GM19351 (cell line): ENCODE measurements around the gene BOK.

Experiments used
- ATAC-seq: cut with Tn5 transposase; IDR thresholded peaks from one replicate; pipeline ENCODE4 v1.9.1; 2021; ENCODE audit warnings: mild to moderate bottlenecking, moderate library complexity; ENCODE audit not compliant: unreplicated experiment

The BOK gene

DNA sequence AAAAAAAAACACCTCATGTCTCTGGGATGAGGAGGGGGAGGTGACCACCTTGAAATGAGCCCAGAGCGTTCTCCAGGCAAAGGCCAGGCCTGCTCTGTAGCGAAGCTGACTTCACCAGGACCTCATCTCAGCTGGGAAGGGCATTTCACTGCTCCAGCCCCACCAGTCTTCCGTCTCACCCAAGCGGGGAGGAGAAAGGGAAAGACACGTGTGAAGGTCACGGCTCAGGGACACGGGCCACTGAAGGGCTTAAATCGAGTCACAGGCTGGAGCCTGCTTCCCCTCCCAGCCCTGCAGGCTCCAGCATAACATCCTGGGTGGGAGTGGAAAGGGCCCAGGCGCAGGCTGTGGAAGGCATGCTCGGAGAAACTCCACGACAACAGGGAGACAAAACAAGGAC, 60.3 kb downstream of the BOK start:
- no peak for ATAC-seq

DNA sequence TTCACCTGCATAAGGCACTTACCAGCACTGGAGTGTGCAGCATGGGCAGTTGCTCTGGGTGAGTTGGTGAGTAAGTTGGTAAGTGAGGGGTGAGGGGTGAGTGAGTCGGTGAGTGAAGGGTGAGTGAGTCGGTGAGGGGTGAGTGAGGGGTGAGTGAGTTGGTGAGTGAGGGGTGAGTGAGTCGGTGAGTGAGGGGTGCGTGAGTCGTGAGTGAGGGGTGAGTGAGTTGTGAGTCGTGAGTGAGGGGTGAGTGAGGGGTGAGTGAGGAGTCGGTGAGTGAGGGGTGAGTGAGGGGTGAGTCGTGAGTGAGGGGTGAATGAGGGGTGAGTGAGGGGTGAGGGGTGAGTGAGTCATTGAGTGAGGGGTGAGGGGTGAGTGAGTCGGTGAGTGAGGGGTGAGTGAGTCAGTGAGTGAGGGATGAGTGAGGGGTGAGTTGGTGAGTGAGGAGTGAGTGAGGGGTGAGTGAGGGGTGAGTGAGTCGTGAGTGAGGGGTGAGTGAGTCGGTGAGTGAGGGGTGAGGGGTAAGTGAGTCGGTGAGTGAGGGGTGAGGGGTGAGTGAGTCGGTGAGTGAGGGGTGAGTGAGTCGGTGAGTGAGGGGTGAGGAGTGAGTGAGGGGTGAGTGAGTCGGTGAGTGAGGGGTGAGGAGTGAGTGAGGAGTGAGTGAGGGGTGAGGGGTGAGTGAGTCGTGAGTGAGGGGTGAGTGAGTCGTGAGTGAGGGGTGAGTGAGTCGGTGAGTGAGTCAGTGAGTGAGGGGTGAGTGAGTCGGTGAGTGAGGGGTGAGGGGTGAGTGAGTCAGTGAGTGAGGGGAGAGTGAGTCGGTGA, 61.3 kb downstream of the BOK start:
- no peak for ATAC-seq

DNA sequence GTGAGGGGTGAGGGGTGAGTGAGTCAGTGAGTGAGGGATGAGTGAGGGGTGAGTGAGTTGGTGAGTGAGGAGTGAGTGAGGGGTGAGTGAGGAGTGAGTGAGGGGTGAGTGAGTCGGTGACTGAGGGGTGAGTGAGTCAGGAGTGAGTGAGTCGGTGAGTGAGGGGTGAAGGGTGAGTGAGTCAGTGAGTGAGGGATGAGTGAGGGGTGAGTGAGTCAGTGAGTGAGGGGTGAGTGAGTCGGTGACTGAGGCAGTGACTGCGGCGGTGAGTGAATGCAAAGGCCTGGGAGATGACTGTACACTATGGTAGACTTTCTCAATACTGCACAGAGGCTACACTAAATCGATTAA, 61.8 kb downstream of the BOK start:
- no peak for ATAC-seq
